ENCODE measurements around the gene GEMIN4. TPM values are rescaled to one million over a fixed set of nuclear protein-coding genes. Genes with fewer than 3 reads are reported as not detected.
A peak's percentile ranks its signal among the peaks of the same experiment; 100 is the strongest.

GEMIN4 gene
- total RNA-seq, 1 donor from 2014 or later, result 19.3 TPM

DNA sequence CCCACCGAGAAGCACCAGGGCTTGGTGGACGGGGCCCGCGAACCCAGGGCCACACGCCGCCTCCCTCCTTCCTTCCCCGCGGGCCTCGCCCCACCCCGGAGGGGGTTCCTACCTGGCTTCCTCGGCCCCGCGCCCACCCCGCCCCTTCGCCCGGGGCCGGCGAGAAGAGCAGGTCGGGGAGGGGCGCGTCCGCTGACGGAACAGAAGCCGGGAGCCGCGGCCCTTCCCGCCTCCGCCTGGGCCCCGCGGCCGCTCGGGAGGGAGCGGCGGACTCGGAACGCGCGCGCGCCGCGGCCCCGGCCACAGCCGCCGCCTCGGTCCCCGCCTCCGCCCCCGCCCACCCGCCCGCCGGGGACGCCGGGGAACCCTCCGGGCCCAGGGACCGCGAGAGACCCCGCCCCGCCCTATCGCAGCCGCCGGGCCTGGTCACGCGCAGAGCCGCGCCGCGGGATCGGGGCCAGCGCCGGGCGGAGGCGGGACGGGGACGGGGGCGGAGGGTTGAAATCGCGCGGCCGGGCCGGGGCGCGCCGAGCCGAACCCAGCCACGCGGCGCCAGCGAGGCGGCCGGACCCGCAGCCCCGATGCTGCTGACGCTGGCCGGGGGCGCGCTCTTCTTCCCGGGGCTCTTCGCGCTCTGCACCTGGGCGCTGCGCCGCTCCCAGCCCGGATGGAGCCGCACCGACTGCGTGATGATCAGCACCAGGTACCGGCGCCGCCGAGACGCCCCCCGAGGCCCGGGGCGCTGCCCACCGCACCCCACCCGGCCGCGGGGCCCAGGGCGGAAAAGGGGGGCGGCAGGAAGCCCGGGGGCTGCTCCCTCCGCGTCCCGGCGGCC, 19.8 kb downstream of the GEMIN4 start, which contains the start of gene TLCD3A:
TSS of gene TLCD3A (plus strand) at position 530 of the 835 bp plus-strand sequence. CDS start at position 582, 52 bp downstream.
- Mint-ChIP-seq H3K4me3 (ENCODE audit: unreplicated experiment) (peak within 1 kb of the TSS; percentile 87), H3K36me3 (ENCODE audit: unreplicated experiment) (peaks cover 4% of the 10 kb centered on the region), H3K27me3 (ENCODE audit: unreplicated experiment) (no peaks in the 10 kb centered on the region), H3K4me1 (ENCODE audit: unreplicated experiment) (peaks cover 22% of the 10 kb centered on the region), H3K27ac (ENCODE audit: unreplicated experiment) (peak within 1 kb of the TSS; percentile 80), H3K9me3 (ENCODE audit: unreplicated experiment) (no peaks in the 10 kb centered on the region)
- no peak for TF ChIP-seq CTCF (IDR thresholded peaks at IDR 0.05)
- peak; percentile 90 for DNase-seq (ENCODE audit: extremely low spot score, unreplicated experiment)

- H3K27ac Mint-ChIP-seq (ENCODE audit: unreplicated experiment), result peak overlapping the region; percentile 59
- no peak for DNase-seq (ENCODE audit: extremely low spot score, unreplicated experiment)
- no peaks in the 10 kb centered on the region for H3K9me3 Mint-ChIP-seq (ENCODE audit: unreplicated experiment)
- H3K36me3 Mint-ChIP-seq (ENCODE audit: unreplicated experiment), result peaks cover 4% of the 10 kb centered on the region
- peak overlapping the region; percentile 69 for H3K4me3 Mint-ChIP-seq (ENCODE audit: unreplicated experiment)
- H3K4me1 Mint-ChIP-seq (ENCODE audit: unreplicated experiment), result peaks cover 23% of the 10 kb centered on the region
- no peak for TF ChIP-seq CTCF (IDR thresholded peaks at IDR 0.05)
- H3K27me3 Mint-ChIP-seq (ENCODE audit: unreplicated experiment), result no peaks in the 10 kb centered on the region
Measured at GRCh38 chr17:731644-732066, 20.4 kb downstream of the GEMIN4 start.

DNA sequence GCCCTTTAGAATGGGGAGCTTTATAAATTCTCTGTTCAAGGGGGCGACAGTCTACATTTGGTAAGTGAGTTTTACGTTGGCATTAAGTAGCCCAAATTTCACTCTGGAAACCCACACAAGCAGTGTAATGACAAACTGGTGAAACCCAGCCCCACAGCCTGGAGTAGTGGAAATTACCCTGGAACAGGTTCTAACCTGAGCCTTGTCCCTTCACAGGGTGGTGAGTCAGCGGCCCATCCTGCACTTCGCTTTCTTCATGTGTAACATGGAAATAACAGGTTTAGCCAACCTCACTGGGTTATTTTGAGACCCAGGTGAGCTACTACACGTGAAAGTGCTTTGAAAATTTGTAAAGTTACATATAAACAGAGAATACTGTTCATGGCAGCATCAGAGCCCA, 23.2 kb downstream of the GEMIN4 start:
- no peak for TF ChIP-seq CTCF (IDR thresholded peaks at IDR 0.05)
- no peak for DNase-seq (ENCODE audit: extremely low spot score, unreplicated experiment)
- peaks cover 20% of the 10 kb centered on the region for H3K4me1 Mint-ChIP-seq (ENCODE audit: unreplicated experiment)
- no peaks in the 10 kb centered on the region for H3K9me3 Mint-ChIP-seq (ENCODE audit: unreplicated experiment)
- H3K27me3 Mint-ChIP-seq (ENCODE audit: unreplicated experiment), result no peaks in the 10 kb centered on the region
- H3K27ac Mint-ChIP-seq (ENCODE audit: unreplicated experiment), result no peak overlapping the region
- no peaks in the 10 kb centered on the region for H3K36me3 Mint-ChIP-seq (ENCODE audit: unreplicated experiment)
- H3K4me3 Mint-ChIP-seq (ENCODE audit: unreplicated experiment), result no peak overlapping the region

GRCh38 chr17:726271-726919, 25.7 kb downstream of the GEMIN4 start:
- no peak for DNase-seq (ENCODE audit: extremely low spot score, unreplicated experiment)
- Mint-ChIP-seq H3K9me3 (ENCODE audit: unreplicated experiment) (no peaks in the 10 kb centered on the region), H3K27ac (ENCODE audit: unreplicated experiment) (no peak overlapping the region), H3K36me3 (ENCODE audit: unreplicated experiment) (no peaks in the 10 kb centered on the region), H3K4me3 (ENCODE audit: unreplicated experiment) (no peak overlapping the region), H3K4me1 (ENCODE audit: unreplicated experiment) (peaks cover 9% of the 10 kb centered on the region), H3K27me3 (ENCODE audit: unreplicated experiment) (no peaks in the 10 kb centered on the region)
- no peak for TF ChIP-seq CTCF (IDR thresholded peaks at IDR 0.05)

DNA sequence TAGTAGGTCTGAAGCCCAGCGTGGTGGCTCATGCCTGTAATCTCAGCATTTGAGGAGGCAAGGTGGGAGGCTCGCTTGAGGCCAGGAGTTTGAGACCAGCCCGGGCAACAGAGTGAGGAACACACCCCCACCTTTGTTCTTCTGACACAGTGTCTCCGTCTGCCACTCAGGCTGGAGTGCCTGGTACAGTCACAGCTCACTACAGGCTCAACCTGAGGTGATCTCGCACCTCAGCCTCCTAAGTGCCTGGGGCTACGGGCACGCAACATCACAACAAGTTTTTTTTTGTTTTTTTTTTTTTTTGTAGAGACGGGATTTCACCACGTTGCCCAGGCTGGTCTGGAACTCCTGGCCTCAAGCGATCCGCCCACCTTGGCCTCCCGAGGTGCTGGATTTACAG, 26.3 kb downstream of the GEMIN4 start:
- no peaks in the 10 kb centered on the region for H3K27me3 Mint-ChIP-seq (ENCODE audit: unreplicated experiment)
- no peak overlapping the region for H3K4me3 Mint-ChIP-seq (ENCODE audit: unreplicated experiment)
- TF ChIP-seq CTCF (IDR thresholded peaks at IDR 0.05), result no peak
- H3K4me1 Mint-ChIP-seq (ENCODE audit: unreplicated experiment), result peaks cover 3% of the 10 kb centered on the region
- no peaks in the 10 kb centered on the region for H3K9me3 Mint-ChIP-seq (ENCODE audit: unreplicated experiment)
- H3K27ac Mint-ChIP-seq (ENCODE audit: unreplicated experiment), result no peak overlapping the region
- H3K36me3 Mint-ChIP-seq (ENCODE audit: unreplicated experiment), result no peaks in the 10 kb centered on the region
- no peak for DNase-seq (ENCODE audit: extremely low spot score, unreplicated experiment)
